HepG2 (cell line): ENCODE results near the gene TMX2. TPM values are rescaled to one million over a fixed set of nuclear protein-coding genes. Genes with fewer than 3 reads are reported as not detected.

ENCODE experiments used
- CREB1 ChIP-seq, 2 experiments: fragments of 450-650 bp in 1 of 2; IDR thresholded peaks; 2 replicates each; pipeline ENCODE4 v1.6.1; 2016 to 2017; ENCODE audit warnings: control low read depth in 1 of 2, mild to moderate bottlenecking in 1 of 2, missing compliant biosample characterization in 1 of 2, missing genetic modification characterization in 1 of 2
- HMG20A ChIP-seq: IDR thresholded peaks from 2 replicates; pipeline ENCODE4 v1.6.1; 2016; ENCODE audit warnings: borderline replicate concordance
- KAT8 ChIP-seq: IDR thresholded peaks from 2 replicates; pipeline ENCODE4 v1.6.1; 2016; ENCODE audit warnings: missing genetic modification reagents, missing compliant biosample characterization
- KDM5A ChIP-seq: fragments of 200-600 bp; sonication (generic); IDR thresholded peaks from 2 replicates; pipeline ENCODE4 v1.7.0; 2018; ENCODE audit warnings: antibody characterized with exemption, mild to moderate bottlenecking, low read length, borderline replicate concordance
- PHF8 ChIP-seq: sonication (generic); formaldehyde crosslinking; IDR thresholded peaks from 2 replicates; pipeline ENCODE4 v1.5.0; 2020; ENCODE audit warnings: missing genetic modification reagents
- POLR2G ChIP-seq: fragments of 200-400 bp; formaldehyde crosslinking; IDR thresholded peaks from 2 replicates; pipeline ENCODE4 v1.6.1; 2018; ENCODE audit warnings: mild to moderate bottlenecking, low read depth, low read length, moderate library complexity
- SPEN ChIP-seq: sonication (generic); formaldehyde crosslinking; IDR thresholded peaks from 2 replicates; pipeline ENCODE4 v1.5.1; 2020; ENCODE audit warnings: low read depth, mild to moderate bottlenecking, missing genetic modification reagents
- YEATS4 ChIP-seq: sonication (generic); formaldehyde crosslinking; IDR thresholded peaks from 2 replicates; pipeline ENCODE4 v1.4.0; 2020; ENCODE audit warnings: missing genetic modification reagents, borderline replicate concordance
- ZFP36L1 ChIP-seq: sonication (generic); formaldehyde crosslinking; IDR thresholded peaks from 2 replicates; pipeline ENCODE4 v1.8.0; 2022; ENCODE audit warnings: mild to moderate bottlenecking, missing genetic modification reagents, moderate library complexity
- ZNF160 ChIP-seq: sonication (generic); formaldehyde crosslinking; IDR thresholded peaks from 2 replicates; pipeline ENCODE4 v1.8.0; 2022; ENCODE audit warnings: mild to moderate bottlenecking, inconsistent platforms, missing genetic modification reagents
- ZNF326 ChIP-seq: sonication (generic); formaldehyde crosslinking; IDR thresholded peaks from 2 replicates; pipeline ENCODE4 v1.4.0; 2020; ENCODE audit warnings: missing genetic modification reagents, borderline replicate concordance
- ZNF746 ChIP-seq: sonication (generic); formaldehyde crosslinking; IDR thresholded peaks from 2 replicates; pipeline ENCODE4 v1.8.0; 2022; ENCODE audit warnings: mild to moderate bottlenecking, missing genetic modification reagents
- ZNF747 ChIP-seq: sonication (generic); formaldehyde crosslinking; IDR thresholded peaks from 2 replicates; pipeline ENCODE4 v1.8.1; 2023; ENCODE audit warnings: missing genetic modification reagents, mild to moderate bottlenecking, borderline replicate concordance
- polyA plus RNA-seq, 8 experiments: library from polyadenylated mRNA; depleted of rRNA in 3 of 8; stranded (reverse) in 7 of 8; unstranded in 1 of 8; fragments of >200 nt; fragmentation: Illumina TruSeq in 4 of 8; extraction: Trizol in 4 of 8; gene quantifications; 2 replicates each; pipeline versions ENCODE4 v1.2.1 to v1.2.3, GENCODE V29; 2011 to 2016; ENCODE audit warnings: low read depth in 4 of 8, missing spikeins in 1 of 8, mixed read lengths in 1 of 8; ENCODE audit not compliant: insufficient read depth in 1 of 8
- total RNA-seq, 5 experiments: library from RNA; depleted of rRNA; stranded (reverse); fragments of >200 nt; fragmentation: Illumina TruSeq; extraction: Trizol; gene quantifications; 2 replicates each; pipeline ENCODE4 v1.2.3, GENCODE V29; 2016; ENCODE audit warnings: low read depth in 1 of 5
- TF ChIP-seq, protein P1 (sequence below), 2 experiments: sonication (generic) in 1 of 2; formaldehyde crosslinking in 1 of 2; IDR thresholded peaks; 2 replicates each; pipeline versions ENCODE4 v1.4.0 to v1.6.1; 2018 to 2020; ENCODE audit warnings: missing genetic modification reagents in 2 of 2, borderline replicate concordance in 1 of 2, low read depth in 1 of 2, mild to moderate bottlenecking in 1 of 2, missing biosample characterization in 1 of 2
- TF ChIP-seq, protein P2 (sequence below): sonication (generic); formaldehyde crosslinking; IDR thresholded peaks from 2 replicates; pipeline ENCODE4 v1.8.0; 2023; ENCODE audit warnings: mild to moderate bottlenecking, missing genetic modification reagents
- TF ChIP-seq, protein P3 (sequence below): sonication (generic); formaldehyde crosslinking; IDR thresholded peaks from 2 replicates; pipeline ENCODE4 v1.4.0; 2020; ENCODE audit warnings: missing genetic modification reagents, mild to moderate bottlenecking, borderline replicate concordance
- TF ChIP-seq, protein P4 (sequence below): sonication (generic); formaldehyde crosslinking; IDR thresholded peaks from 2 replicates; pipeline ENCODE4 v1.4.0; 2020; ENCODE audit warnings: missing genetic modification reagents, borderline replicate concordance

The TMX2 gene
- total and polyA plus RNA-seq, 2 of the 13 experiments (the other 11 are each of a cell fraction or from before 2014, with no cell fraction given), result 84.5 to 129 TPM

DNA sequence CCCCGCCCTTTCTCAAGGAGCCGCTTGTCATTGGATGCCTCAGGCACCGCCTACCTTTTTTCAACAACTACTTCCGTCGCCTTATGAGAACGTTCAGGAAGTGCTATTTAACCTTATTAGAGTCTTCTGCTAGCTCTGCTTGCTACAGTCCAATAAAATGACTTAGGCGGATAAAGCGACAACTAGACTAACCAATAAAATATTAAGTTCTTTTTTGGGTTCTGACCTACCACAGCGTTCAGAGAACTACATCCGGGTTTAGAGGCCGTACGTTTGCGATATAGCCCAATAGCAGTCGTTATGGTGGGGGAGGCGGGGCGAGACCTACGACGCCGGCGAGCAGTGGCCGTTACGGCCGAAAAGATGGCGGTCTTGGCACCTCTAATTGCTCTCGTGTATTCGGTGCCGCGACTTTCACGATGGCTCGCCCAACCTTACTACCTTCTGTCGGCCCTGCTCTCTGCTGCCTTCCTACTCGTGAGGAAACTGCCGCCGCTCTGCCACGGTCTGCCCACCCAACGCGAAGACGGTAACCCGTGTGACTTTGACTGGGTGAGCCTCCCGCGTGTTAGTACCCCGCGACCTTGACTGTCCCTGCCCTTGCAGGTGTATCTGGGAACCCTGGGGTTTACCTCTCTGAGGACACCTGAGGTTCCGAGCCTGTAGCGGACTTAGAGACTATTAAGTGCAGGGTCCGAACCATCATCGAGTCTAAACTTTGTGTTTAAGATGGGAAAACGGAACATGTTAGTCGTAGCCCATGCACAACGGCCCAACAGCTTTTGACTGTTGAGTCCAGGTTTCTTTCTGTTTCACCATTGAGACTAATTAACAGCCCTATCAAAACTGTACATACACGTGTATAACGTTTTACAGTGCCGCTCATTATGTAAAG is at the start of gene TMX2 (continued):
- peak; percentile 89 for TF ChIP-seq KDM5A
- no peak for TF ChIP-seq ZNF160 (CRISPR knock-in tag)
- TF ChIP-seq, protein P1, sequence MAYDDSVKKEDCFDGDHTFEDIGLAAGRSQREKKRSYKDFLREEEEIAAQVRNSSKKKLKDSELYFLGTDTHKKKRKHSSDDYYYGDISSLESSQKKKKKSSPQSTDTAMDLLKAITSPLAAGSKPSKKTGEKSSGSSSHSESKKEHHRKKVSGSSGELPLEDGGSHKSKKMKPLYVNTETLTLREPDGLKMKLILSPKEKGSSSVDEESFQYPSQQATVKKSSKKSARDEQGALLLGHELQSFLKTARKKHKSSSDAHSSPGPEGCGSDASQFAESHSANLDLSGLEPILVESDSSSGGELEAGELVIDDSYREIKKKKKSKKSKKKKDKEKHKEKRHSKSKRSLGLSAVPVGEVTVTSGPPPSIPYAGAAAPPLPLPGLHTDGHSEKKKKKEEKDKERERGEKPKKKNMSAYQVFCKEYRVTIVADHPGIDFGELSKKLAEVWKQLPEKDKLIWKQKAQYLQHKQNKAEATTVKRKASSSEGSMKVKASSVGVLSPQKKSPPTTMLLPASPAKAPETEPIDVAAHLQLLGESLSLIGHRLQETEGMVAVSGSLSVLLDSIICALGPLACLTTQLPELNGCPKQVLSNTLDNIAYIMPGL (CRISPR knock-in tag; IDR thresholded peaks at IDR 0.05; ENCODE audit: borderline replicate concordance in 1 of 2, low read depth in 1 of 2), result peak; percentile 18 to 70; a peak in 3 of 4 replicates
- TF ChIP-seq HMG20A, result no peak
- TF ChIP-seq, protein P2, sequence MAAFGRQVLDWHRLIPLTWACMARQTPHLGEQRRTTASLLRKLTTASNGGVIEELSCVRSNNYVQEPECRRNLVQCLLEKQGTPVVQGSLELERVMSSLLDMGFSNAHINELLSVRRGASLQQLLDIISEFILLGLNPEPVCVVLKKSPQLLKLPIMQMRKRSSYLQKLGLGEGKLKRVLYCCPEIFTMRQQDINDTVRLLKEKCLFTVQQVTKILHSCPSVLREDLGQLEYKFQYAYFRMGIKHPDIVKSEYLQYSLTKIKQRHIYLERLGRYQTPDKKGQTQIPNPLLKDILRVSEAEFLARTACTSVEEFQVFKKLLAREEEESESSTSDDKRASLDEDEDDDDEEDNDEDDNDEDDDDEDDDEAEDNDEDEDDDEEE, result no peak
- TF ChIP-seq ZFP36L1 (CRISPR knock-in tag), result no peak
- TF ChIP-seq CREB1 (IDR thresholded peaks at IDR 0.05), result peak; percentile 88
- TF ChIP-seq CREB1 (CRISPR knock-in tag; IDR thresholded peaks at IDR 0.05), result peak; percentile 98
- no peak for TF ChIP-seq SPEN (CRISPR knock-in tag)
- TF ChIP-seq ZNF746 (CRISPR knock-in tag), result no peak
- TF ChIP-seq, protein P3, sequence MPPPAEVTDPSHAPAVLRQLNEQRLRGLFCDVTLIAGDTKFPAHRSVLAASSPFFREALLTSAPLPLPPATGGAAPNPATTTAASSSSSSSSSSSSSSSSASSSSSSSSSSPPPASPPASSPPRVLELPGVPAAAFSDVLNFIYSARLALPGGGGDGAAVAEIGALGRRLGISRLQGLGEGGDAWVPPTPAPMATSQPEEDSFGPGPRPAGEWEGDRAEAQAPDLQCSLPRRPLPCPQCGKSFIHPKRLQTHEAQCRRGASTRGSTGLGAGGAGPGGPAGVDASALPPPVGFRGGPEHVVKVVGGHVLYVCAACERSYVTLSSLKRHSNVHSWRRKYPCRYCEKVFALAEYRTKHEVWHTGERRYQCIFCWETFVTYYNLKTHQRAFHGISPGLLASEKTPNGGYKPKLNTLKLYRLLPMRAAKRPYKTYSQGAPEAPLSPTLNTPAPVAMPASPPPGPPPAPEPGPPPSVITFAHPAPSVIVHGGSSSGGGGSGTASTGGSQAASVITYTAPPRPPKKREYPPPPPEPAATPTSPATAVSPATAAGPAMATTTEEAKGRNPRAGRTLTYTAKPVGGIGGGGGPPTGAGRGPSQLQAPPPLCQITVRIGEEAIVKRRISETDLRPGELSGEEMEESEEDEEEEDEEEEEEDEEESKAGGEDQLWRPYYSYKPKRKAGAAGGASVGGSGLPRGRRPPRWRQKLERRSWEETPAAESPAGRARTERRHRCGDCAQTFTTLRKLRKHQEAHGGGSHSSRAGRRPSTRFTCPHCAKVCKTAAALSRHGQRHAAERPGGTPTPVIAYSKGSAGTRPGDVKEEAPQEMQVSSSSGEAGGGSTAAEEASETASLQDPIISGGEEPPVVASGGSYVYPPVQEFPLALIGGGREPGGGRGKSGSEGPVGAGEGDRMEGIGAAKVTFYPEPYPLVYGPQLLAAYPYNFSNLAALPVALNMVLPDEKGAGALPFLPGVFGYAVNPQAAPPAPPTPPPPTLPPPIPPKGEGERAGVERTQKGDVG (CRISPR knock-in tag), result peak; percentile 44; the same call in 1 of the 2 replicates
- TF ChIP-seq KAT8 (CRISPR knock-in tag), result peak; percentile 97
- TF ChIP-seq, protein P4, sequence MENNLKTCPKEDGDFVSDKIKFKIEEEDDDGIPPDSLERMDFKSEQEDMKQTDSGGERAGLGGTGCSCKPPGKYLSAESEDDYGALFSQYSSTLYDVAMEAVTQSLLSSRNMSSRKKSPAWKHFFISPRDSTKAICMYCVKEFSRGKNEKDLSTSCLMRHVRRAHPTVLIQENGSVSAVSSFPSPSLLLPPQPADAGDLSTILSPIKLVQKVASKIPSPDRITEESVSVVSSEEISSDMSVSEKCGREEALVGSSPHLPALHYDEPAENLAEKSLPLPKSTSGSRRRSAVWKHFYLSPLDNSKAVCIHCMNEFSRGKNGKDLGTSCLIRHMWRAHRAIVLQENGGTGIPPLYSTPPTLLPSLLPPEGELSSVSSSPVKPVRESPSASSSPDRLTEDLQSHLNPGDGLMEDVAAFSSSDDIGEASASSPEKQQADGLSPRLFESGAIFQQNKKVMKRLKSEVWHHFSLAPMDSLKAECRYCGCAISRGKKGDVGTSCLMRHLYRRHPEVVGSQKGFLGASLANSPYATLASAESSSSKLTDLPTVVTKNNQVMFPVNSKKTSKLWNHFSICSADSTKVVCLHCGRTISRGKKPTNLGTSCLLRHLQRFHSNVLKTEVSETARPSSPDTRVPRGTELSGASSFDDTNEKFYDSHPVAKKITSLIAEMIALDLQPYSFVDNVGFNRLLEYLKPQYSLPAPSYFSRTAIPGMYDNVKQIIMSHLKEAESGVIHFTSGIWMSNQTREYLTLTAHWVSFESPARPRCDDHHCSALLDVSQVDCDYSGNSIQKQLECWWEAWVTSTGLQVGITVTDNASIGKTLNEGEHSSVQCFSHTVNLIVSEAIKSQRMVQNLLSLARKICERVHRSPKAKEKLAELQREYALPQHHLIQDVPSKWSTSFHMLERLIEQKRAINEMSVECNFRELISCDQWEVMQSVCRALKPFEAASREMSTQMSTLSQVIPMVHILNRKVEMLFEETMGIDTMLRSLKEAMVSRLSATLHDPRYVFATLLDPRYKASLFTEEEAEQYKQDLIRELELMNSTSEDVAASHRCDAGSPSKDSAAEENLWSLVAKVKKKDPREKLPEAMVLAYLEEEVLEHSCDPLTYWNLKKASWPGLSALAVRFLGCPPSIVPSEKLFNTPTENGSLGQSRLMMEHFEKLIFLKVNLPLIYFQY (CRISPR knock-in tag), result no peak
- no peak for TF ChIP-seq ZNF326
- TF ChIP-seq POLR2G, result peak; percentile 80
- TF ChIP-seq PHF8 (CRISPR knock-in tag), result peak; percentile 51; the same call in 1 of the 2 replicates
- peak; percentile 59; the same call in 1 of the 2 replicates for TF ChIP-seq ZNF747
- peak; percentile 90 for TF ChIP-seq YEATS4 (CRISPR knock-in tag)
